ENCODE measurements around the gene SLX4IP.
A peak's percentile ranks its signal among the peaks of the same experiment; 100 is the strongest.

SLX4IP gene

GRCh38 chr20:10671919-10672623 is 237.0 kb downstream of the SLX4IP start:
- H3K27me3 ChIP-seq (ENCODE audit: insufficient read depth, low read depth, severe bottlenecking), result peaks cover 7% of the 10 kb centered on the region
- no peaks in the 10 kb centered on the region for H3K9me3 ChIP-seq (ENCODE audit: severe bottlenecking)
- DNase-seq, result peak; percentile 19
- TF ChIP-seq CTCF (IDR thresholded peaks at IDR 0.05; ENCODE audit: low read depth, low read length), result no peak
- peak overlapping the region; percentile 83 for H3K4me3 ChIP-seq (ENCODE audit: low read depth, low read length)
- no peak overlapping the region for H3K27ac ChIP-seq
- no peaks in the 10 kb centered on the region for H3K36me3 ChIP-seq

GRCh38 chr20:10672624-10673127 is 237.6 kb downstream of the SLX4IP start:
- no peak for TF ChIP-seq CTCF (IDR thresholded peaks at IDR 0.05; ENCODE audit: low read depth, low read length)
- H3K27ac ChIP-seq, result no peak overlapping the region
- H3K36me3 ChIP-seq, result no peaks in the 10 kb centered on the region
- H3K9me3 ChIP-seq (ENCODE audit: severe bottlenecking), result no peaks in the 10 kb centered on the region
- peak overlapping the region; percentile 83 for H3K4me3 ChIP-seq (ENCODE audit: low read depth, low read length)
- peaks cover 7% of the 10 kb centered on the region for H3K27me3 ChIP-seq (ENCODE audit: insufficient read depth, low read depth, severe bottlenecking)
- DNase-seq, result peak; percentile 69

DNA sequence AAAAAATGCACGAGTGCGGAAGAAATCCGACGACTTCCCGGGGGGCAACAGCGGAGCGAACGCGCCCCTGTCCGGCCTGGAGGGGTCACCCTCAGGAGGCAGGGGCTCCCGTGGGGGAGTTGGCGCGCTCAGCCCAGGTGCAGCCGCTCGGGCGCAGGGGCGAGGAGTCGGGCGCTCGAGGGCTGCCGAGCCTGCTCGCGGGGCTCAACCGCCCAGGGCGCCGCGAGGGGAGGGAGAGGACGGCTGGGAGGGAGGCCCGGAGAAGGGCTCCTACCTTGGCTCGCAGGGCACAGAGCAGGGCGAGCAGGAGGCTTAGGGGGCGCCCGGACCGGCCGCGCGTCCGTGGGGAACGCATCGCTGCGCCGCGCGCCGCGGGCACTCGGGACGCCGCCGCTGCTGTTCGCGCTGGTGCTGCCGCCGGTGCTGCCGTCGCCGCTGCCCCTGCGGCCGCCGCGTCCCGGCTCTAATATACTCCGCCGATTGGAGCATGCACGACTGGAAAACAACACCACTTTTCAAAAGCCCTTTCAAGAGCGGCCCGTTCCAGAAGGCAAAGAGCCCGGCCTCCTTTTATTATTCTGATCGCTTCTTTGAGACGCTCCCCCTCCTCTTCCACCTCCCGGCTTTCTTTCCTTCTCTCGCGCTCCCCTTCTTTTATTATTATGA is 238.2 kb downstream of the SLX4IP start:
- Histone ChIP-seq H3K27ac (no peak overlapping the region; the same call in 1 of the 2 replicates), H3K36me3 (no peaks in the 10 kb centered on the region), H3K9me3 (ENCODE audit: severe bottlenecking) (no peaks in the 10 kb centered on the region), H3K4me3 (ENCODE audit: low read depth, low read length) (peak overlapping the region; percentile 83), H3K27me3 (ENCODE audit: insufficient read depth, low read depth, severe bottlenecking) (peaks cover 7% of the 10 kb centered on the region)
- DNase-seq, result peak; percentile 17
- no peak for TF ChIP-seq CTCF (IDR thresholded peaks at IDR 0.05; ENCODE audit: low read depth, low read length)

- Histone ChIP-seq H3K9me3 (ENCODE audit: severe bottlenecking) (no peaks in the 10 kb centered on the region), H3K36me3 (no peaks in the 10 kb centered on the region), H3K27ac (peak within 1 kb of the TSS; percentile 39), H3K4me3 (ENCODE audit: low read depth, low read length) (peak within 1 kb of the TSS; percentile 83), H3K27me3 (ENCODE audit: insufficient read depth, low read depth, severe bottlenecking) (peaks cover 7% of the 10 kb centered on the region)
- TF ChIP-seq CTCF (IDR thresholded peaks at IDR 0.05; ENCODE audit: low read depth, low read length), result no peak
- DNase-seq, result peak; percentile 92
Observed at GRCh38 chr20:10673842-10674683, 239.0 kb downstream of the SLX4IP start, which contains the start of gene JAG1. Gene JAG1 (minus strand): TSS chr20:10673999. CDS start chr20:10673530, 469 bp downstream.

DNA sequence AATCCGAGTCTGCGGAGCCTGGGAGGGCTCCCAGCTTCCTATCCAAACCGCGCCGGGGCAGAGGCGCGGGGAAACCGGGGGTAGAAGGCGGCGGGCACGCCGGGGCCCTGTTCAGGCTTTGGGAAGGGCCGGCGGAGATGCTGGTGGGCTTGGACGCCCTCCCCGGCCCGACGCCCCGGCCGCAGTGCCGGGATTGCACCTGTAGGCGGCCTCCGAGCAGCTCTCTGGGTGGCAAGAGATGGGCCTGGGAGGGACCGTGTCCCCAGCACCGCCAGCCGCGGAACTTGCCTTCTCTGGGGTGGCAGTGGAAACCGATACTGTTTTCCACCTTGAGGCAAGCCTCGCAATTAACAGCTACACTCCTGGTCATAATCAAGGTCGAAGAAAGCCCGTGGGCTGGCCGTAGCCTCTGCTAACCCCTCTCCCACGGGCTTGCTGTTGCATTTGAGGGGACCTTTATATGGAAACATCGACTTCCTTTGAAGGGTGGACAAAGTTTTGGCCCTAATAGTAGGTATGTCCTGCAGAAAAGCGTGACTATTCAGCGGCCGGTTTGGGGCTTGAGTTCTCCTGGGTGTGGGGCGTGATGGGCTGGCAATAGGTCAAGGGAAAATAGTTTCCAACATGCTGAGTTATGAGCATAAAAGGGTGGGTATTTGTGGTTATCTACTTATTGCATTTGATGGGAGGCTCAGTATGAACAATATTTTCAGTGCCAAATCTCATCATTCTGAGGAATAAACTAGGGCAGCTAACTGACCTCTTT is 239.8 kb downstream of the SLX4IP start:
- Histone ChIP-seq H3K9me3 (ENCODE audit: severe bottlenecking) (no peaks in the 10 kb centered on the region), H3K27ac (peak overlapping the region; percentile 39; the same call in 1 of the 2 replicates), H3K4me3 (ENCODE audit: low read depth, low read length) (peak overlapping the region; percentile 83), H3K36me3 (no peaks in the 10 kb centered on the region), H3K27me3 (ENCODE audit: insufficient read depth, low read depth, severe bottlenecking) (peaks cover 7% of the 10 kb centered on the region)
- peak; percentile 87 for TF ChIP-seq CTCF (IDR thresholded peaks at IDR 0.05; ENCODE audit: low read depth, low read length)
- peak; percentile 81 for DNase-seq

All from WERI-Rb-1 (cell line).